Measurements from ENCODE around the gene NABP2.
"Not testable (repeated sequence)": the region's sequence is repeated elsewhere in the genome, so short reads cannot be mapped to it uniquely, and the experiment has no call there.

The NABP2 gene

DNA sequence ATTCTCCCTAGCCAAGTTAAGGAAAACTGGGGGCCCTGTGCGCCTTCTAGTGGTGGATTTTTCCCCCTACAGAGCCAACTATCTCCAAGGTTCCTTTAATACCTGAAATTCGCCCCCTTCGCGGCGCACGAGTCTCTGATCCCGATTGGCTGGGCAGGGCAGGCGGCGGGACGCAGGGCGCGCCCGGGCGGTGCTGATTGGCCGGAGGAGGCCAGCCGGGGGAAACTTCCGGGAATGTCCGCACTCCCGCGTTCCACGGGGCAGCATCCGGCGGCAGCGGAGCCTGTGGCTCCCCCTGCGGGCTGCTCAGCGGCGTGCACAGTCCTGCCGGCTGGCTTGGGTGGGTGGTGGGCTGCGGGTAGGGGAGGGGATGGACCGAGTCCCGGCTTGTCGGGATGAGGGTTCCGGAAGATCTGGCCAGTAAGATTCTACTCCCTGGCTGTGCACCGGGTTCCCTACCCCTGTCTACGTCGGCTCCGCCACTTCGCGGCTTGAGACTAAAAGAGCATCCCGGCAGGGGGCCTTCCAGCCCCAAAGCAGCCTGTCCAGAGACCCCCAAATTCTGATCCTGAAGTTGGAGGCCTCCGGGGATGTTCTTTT lies at the start of gene NABP2:
Gene NABP2 (plus strand): TSS at position 241 of the 600 bp plus-strand sequence. CDS start 515 bp downstream, outside the sequence.
- DNase-seq: peak; percentile 92 to 94

DNA sequence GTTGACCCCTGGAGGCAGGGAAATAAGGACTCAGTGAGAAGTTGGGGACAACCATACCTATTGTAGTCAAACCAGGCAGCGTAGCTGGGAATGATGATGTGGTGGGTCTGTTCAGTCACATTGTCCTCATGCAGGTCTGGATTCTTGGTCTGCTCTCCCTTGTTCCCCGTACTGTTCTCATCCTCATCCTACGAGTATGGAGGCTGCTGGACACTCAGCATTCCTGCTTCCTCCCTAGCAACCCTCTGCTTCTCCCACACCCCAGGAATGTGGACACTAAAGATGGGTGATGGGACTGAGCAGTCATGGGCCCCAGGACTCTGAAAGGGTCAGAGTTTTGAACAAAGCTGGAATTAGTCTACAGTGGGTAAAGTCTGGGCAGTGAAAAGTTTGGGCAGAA lies 45.8 kb upstream of the NABP2 start:
- no peak for DNase-seq

DNA sequence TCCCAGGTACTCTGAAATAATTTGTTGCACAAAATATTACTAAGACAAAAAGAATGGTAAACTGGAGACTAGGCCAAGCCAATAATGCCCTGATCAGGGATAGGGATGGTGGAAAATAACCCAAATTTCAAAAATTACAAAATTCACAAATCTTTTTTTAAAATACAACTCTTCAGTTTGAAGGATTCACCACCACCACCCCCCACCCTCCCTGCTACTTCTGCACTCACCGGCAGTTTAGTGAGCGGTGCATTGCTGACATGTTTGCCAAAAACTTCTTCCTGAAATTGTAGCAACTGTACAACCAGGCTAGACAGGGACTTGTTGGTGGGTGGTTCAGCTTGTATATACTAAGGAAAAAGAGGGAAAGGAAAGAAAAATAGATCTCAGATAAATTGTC lies 37.2 kb upstream of the NABP2 start:
- DNase-seq: no peak

DNA sequence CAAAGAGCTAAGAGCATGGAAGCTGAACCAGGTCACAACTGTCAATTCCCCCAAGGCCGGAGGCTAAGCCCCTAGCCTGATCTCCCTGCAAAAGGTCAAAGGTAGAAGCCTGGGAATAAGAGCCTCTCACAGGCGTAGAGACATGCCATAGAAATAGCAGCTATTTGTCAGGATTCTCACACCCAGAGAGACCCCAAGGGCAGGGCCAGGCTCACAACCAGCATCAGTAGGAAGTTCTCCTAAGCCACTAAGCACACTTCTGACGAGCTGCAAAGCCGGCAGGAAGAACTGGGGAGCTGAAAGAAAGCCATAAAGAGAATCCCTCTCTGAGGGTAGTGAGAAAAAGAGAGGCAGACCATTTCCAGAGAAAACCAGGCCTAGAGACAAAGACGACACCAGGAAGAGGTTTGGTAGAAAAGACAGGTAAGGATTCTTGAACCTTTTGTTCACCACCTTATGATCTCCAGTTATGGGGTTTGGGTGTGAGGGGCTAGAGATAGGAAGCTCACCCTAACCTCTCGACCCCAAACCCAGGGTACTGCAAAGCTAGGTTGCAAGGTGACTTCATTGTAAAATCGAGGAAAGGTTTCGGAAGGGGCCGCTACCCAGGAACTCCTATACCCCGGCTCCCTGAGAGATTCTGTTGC lies 35.9 kb upstream of the NABP2 start:
- DNase-seq: no peak

DNA sequence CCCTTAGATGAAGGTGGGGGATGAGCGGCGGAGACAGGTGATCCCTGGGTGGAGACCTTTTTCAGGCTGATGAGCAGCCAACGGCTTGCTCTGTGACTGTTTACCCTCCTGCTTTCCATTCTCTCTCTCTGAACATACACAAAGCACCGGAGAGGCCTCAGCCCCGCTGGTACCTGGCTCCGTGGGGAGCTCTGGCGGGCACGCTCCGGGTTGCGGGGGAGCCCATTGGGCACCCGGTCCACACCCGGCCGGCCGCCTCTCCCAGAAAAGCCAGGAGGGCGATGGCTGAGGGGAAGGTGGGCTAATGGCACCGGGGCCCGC lies 35.4 kb upstream of the NABP2 start:
- DNase-seq: no peak

DNA sequence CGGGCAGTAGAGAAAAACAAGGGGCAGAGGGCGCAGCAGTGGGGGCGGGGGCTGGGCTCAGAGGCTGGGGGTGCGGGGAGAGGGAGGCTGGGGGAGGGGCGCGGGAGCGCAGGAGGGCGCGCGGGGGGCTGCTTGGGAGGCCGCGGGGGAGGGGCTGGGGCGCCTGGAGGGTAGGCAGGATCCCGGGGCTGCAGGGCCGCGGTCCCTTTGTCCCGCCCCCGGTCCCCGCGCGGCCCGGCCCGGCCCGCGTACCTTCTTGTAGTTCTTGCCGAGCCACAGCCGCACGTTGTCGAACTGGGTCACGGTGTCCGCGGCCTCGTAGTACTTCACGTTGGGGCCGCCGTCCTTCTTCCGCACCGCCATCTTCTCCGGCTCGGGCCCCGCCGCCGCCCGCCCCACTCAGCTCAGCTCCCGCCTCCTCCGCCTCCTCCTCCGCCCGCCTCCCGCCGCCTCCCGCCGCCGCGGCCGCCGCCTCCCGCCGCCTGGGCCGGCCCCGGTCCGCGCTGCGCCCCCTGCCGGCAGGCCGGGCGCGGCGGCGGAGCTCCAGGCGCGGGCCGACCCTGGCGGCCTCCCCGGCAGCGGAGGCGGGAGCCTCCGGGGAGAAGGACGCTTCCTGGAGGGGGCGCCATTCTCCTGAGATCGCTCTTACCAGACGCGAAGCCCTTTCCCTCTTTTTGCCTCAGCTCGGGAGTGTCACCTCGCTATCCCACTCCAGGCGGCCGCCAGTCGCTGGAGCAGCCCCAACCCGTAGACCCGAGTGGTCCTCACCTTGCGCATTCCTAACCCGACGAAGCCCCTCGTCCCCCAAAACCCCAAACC lies 34.8 kb upstream of the NABP2 start, which contains the start of gene SMARCC2:
Gene SMARCC2 (minus strand): TSS at position 385 of the 819 bp plus-strand sequence. CDS start 22 bp downstream, at position 363.
- DNase-seq: peak; percentile 85 to 89

DNA sequence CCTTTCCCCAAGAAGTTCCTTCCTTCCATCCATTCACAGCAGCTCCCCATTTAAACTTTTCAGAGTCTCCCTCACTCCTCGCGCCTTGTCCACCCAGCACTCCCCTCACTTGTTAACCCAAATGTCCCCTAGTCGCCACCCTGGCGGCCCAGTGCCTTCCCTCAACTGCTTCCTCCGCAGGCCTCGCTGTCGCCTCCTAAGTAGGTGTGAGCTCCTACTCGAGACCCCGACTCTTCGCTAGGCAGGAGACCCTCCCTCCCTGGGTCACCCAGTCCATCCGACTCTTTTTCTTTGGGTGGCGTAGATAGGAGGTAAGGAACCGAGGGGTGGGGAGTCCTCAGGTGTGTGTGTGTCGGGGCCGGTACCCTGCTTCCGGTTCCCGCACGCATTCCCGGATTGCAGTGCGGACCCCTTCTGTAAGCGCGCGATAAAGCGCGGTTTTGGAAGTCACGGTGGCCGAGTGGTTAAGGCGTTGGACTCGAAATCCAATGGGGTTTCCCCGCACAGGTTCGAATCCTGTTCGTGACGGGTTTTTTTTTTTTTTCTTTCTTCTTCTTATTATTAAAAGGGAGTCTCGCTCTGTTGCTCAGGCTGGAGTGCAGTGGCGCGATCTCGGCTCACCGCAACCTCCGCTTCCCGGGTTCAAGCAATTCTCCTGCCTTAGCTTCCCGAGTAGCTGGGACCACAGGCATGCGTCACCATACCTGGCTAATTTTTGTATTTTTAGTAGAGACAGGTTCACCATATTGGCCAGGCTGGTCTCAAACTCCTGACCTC lies 34.0 kb upstream of the NABP2 start:
- peak; percentile 80 to 84 for DNase-seq

DNA sequence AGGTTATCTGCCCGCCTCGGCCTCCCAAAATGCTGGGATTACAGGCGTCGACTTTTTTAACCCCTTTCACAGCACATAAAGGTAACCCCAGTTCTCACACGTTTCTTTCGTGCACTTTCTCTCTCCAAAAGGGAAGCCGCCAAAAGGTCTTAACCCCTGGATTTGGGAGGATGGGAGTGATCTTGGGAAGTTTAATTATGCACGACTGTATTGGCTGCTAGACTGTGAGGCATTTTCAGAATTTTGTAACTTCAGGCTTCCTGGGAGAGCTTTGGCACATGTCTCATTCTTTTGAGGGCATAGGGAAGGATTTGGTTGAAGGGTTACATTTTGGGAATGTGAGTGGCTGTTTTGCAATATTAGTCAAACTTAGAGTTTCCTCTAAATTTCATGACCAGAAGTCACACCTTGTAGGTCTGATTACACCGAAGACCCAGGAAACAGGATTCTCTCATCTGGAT lies 33.4 kb upstream of the NABP2 start:
- no peak for DNase-seq

DNA sequence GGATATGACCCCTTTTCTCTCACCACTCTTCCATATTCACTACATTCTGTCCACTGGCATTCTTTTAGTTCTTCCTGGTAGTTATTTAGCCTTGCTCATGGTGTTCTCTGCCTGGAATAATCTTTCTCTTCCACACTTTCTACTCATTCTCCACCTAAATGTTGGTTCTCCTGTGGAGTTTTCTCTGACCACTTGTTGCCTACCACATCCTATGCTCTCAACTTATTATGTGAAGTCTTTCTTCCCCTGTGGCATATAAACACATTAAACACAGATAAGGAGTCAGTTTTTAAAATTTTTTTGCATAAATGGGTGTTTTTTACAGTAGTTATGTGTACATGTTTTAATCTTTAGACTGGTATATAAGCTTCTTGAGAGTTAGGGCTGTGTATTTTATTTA lies 31.6 kb upstream of the NABP2 start:
- no peak for DNase-seq

DNA sequence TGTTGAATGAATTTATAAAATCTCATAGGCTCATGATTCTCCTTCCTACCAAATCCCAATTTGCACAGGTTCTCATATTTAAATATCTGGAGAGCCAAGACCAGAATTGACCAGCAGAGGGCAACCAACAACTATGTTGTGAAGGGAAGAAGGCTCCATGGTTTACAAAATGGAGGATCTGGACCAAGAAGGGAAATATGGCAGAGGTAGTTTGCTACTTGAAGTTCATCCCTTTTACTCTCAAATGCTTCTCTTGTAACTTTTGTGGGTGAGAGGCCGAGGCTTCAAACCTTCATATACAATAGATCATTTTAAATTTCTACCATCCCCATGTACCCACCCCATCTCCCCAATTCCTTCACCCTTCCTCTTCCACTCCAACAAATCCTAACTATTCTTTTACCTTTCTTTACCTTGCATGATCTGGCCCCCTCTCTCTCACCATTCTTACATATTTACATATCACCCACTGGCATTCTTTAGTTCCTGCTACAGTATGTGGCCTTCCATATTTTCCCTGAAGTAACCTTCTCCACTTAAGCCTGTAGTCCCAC lies 31.0 kb upstream of the NABP2 start:
- DNase-seq: peak; percentile 71 to 84

DNA sequence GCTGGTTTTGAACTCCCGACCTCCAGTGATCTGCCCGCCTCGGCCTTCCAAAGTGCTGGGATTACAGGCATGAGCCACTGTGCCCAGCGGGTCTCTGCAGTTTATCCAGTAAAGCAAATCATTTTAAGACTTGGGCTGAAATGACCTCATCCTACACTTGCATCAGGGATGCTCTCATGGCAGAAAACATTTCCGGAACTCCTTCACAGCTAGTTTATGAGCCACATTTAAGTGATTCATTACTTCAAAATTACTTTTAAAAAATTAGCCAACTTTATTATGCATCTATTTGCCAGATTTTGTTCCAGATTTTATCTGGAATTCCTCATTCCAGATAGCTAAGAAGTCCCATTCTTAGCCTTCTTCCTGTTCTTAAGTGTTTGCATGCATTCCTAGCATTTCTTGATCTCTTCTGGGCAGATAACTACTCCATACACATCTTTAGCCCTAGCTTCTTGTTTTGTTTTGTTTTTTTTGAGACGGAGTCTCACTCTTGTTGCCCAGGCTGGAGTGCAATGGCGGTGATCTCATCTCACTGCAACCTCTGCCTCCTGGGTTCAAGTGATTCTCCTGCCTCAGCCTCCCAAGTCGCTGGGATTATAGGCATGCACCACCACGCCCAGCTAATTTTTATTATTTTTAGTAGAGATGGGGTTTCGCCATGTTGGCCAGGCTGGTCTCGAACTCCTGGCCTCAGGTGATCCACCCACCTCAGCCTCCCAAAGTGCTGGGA lies 27.2 kb upstream of the NABP2 start:
- DNase-seq: not testable (repeated sequence)

DNA sequence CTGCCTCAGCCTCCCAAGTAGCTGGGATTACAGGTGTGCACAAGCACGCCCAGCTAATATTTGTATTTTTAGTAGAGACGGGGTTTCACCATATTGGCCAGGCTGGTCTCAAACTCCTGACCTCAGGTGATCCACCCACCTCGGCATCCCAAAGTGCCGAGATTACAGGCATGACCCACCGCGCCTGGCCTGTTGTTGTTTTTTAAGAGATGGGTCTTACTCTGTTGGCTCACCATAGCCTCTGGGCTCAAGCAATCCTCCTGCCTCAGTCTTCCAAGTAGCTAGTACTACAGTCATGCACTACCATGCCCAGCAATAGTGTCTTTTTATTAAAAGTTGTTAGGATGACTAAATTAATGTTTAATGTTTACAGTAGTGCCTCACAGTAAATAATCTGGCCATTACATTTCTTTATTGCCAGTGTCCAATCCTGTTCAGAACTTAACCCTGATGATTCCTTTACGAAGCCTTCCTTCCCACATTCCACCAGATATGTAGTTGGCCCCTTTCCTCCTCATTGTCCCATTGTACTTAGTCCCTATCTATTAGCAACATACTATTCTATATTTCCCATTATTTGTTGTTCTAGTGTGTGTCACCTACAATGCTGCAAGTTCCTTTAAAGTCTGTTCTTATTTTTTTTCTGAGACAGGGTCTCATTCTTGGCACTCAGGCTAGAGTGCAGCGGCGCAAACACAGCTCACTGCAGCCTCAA lies 26.1 kb upstream of the NABP2 start:
- DNase-seq: no peak

DNA sequence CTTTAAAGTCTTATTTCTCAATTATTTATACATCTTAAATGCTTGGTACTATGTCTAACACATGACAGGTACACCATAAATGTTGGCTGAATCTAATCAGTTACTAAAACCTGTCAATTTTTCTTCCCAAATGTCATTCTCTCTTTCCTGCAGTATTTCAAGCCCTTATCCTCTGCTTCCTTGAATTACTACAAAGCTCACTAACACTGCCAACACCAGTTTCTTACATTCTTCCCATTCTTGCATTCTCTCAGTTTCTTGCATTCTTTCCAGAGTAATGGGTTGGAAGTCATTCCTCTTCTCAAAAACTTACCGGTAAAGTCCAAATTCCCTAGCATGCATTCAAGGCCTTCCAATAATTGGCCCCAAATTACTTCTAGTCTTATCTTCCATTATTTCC lies 25.3 kb upstream of the NABP2 start:
- no peak for DNase-seq

DNA sequence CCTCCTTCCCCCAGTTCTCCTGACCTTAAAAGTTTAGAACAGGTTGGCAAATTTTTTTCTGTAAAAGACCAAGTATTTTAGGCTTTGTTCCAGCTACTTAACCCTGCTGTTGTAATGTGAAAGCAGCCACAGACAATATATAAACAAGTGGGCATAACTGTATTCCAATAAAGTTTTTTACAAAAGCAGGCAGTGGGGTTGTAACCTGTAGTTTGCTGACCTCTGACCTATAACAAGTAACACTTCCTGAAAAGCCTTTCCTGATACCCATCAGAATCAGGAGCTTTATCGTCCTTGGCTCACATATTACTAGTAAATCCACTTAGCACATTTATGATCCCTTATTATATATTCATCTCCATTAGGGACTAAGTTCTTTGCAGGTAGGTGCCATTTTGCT lies 21.8 kb upstream of the NABP2 start:
- DNase-seq: no peak

DNA sequence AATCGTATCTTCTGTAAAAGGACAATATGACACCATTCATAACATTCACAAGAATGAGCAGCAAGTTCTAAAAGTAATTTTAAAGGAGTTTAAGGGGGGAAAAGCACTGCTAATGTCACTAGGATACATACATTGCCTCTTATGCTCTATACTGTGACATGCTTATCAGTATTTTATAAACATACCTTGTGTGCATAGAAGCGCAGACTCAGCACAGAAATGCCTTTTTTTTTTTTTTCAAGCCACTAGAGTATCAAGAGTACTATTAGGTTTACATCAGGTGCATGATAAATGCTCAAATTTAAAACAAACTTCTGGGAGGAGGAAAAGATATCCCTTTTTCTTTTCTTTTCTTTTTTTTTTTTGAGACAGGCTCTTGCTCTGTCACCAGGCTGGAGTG lies 21.3 kb upstream of the NABP2 start:
- DNase-seq: no peak

DNA sequence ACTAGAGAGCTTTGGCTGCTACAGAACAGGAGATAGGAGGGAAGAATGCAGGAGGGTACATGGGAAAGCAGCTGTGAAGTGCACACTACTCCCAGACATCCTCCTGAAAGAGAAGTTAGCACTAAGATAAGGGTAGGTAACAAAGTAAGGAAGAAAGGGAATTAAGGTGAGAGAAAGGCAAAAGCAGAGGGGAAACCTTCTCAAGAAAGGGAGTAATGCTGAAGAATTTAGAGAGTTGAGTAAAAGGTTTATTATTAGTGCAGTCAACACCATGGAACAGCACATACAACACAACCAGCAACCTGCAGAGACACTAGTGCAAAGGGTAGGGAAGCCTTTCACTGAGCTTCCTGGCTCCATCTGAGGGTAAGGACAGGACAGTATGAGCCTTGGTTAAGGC lies 19.9 kb upstream of the NABP2 start:
- no peak for DNase-seq

DNA sequence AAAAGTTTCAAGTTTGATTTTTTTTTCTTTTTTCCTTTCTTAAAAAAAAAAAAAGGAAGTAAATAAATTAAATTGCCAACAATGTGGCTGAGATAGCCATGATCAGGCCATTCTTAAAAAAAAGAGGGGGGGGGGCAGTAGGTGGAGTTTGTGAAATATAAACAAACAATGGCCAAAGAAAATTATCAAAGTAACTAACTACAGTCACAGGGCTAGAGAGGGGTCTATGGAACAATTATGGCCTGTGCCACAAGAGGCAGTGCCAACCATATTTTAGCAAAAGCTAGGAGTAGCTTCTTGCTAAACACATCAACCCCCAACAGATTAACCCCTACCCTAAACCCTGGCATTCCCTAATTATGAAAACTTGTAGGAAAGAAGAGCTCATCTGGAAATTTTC lies 18.7 kb upstream of the NABP2 start:
- no peak for DNase-seq

DNA sequence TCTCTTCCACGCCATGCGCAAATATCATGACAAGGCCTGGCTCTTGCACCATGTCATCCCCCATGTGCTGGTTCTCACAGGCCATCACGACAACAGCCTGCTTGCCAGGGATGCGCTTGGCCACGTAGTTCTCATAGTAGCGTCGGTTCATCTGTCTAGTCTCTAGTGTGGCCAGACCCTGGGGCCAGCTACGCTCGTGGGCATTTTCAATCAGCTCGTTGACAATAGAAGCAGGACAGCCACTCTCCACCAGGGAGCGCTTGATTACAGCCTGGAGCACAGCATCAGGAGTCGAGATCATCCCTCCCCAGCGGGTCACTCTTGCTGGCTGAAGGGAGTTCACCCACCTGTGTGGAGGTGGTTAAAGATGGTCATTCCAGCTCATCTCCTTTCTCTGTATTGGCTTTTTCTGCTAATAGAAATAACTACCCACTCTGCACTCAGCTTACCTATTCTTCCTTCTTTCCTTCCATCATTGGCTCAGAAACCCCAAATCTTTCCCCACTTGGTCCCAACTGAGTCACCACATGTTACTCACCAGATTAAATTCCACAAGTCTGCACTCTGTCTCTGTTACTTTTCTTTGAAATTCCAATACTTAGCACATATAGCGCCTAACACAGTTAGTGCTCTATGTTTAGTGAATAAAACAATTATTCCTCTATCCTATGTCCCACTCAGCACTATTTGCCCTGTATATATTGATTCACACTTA lies 17.5 kb upstream of the NABP2 start:
- peak; percentile 45 to 52 for DNase-seq

DNA sequence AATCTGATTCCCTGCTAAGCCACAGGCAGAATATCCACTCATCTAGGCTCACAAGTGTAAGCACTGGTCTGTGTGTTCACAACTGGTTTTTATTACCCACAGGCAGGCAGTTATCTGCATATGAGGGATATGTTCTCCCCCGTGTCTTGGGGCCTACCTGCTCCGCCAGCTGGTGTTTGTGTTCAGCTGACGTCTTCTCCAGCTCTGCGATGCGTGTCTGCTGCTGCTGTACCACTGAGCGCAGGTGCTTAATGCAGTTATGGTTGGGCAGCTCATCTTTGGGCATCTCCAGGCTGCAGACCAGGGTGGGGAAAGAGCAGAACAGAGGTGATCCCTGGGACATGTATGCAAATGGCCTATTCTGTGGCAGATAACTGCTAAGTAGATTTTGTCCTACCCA lies 16.1 kb upstream of the NABP2 start:
- DNase-seq: peak in 1 of 2 donors; percentile 53

DNA sequence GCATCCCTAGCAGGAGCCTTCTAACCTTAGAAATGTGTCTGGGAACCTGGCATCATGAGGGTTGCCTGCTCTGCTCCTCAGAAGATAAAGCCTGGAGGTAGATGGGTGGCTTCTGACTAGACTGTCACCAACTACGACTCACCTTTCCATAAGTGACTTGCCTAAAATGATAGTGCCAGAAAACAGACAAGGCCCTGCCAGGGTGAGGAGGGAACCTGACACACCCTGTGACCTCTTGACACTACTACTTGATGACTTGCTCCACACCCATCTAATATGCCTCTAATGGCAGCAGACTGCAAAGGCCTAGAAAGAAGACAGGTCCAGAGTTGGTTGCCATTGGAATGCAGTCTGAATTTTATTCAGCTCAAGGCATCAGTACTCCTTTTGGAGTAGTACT lies 11.8 kb upstream of the NABP2 start:
- no peak for DNase-seq

DNA sequence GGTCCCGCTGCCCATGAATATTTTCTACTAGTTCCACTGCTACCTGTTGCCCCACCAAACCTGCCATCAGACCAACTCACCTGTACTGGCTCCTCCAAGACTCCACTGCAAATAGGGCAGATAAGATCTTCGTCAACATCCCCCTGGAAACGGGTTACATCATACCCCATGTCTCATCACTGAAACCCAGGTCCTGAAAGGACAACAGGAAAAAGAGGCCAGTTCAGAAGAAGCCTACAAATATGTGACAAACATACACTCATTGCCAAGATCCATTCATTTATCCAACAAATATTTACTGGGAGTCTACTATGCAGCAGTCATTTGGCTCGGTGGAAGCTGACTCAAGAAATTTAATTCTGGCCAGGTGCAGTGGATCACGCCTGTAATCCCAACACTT lies 10.3 kb upstream of the NABP2 start:
- no peak for DNase-seq
